ENCODE results near the gene RMND5B. TPM values are rescaled to one million over a fixed set of nuclear protein-coding genes. Genes with fewer than 3 reads are reported as not detected.
A peak's percentile ranks its signal among the peaks of the same experiment; 100 is the strongest.

Gene RMND5B
- total RNA-seq, 2 experiments from 2014 or later: 12.0 to 13.8 TPM

- CTCF ChIA-PET: interaction anchor here (1.9 kb wide), 1 partner anchor 16 kb away, joined by 6 read pairs; no protein-coding TSS in a partner anchor
- H3K36me3 Mint-ChIP-seq (ENCODE audit: low read depth): peaks cover 60% of the 10 kb centered on the region
- no peak for ATAC-seq (ENCODE audit: poor library complexity)
Measured at GRCh38 chr5:178136990-178137389, 6.2 kb downstream of the RMND5B start.

GRCh38 chr5:178137991-178138390 lies 7.2 kb downstream of the RMND5B start:
- Mint-ChIP-seq H3K27me3 (no peaks in the 10 kb centered on the region), H3K4me1 (ENCODE audit: low read depth) (peaks cover 30% of the 10 kb centered on the region), H3K4me3 (no peak overlapping the region), H3K9me3 (no peaks in the 10 kb centered on the region), H3K27ac (peak overlapping the region; percentile 32), H3K36me3 (ENCODE audit: low read depth) (peaks cover 70% of the 10 kb centered on the region)
- POLR2A ChIA-PET: interaction anchor here (1.5 to 1.7 kb wide), 2 partner anchors 16 to 17 kb away, joined by 4 read pairs; partner anchors contain the start of gene NHP2
- Histone ChIP-seq H3K36me3 (ENCODE audit: insufficient read depth, low read length) (peaks cover 32% of the 10 kb centered on the region), H3K27ac (ENCODE audit: low read depth in 1 of 2, low read length in 2 of 2) (no peak overlapping the region), H3K9me3 (ENCODE audit: control insufficient read depth in 1 of 2, insufficient read depth in 1 of 2, low read length in 2 of 2) (no peaks in the 10 kb centered on the region), H3K4me1 (ENCODE audit: insufficient read depth, low read length) (no peaks in the 10 kb centered on the region), H3K27me3 (ENCODE audit: control insufficient read depth in 1 of 2, insufficient read depth in 2 of 2, low read length in 2 of 2) (no peaks in the 10 kb centered on the region), H3K4me3 (ENCODE audit: low read length) (no peak overlapping the region)
- CTCF ChIA-PET: interaction anchor here (1.9 kb wide), 1 partner anchor 17 kb away, joined by 6 read pairs; no protein-coding TSS in a partner anchor
- ATAC-seq (ENCODE audit: poor library complexity): no peak
- intact Hi-C loops (cut with DNase I, micrococcal nuclease): no loop called here
- TF ChIP-seq CTCF (IDR thresholded peaks at IDR 0.05): no peak
- DNase-seq: no peak

More at GRCh38 chr5:178136990-178137389, 6.2 kb downstream of the RMND5B start:
- H3K4me1 ChIP-seq (ENCODE audit: insufficient read depth, low read length): peaks cover 3% of the 10 kb centered on the region
- Mint-ChIP-seq H3K9me3 (no peaks in the 10 kb centered on the region), H3K4me3 (no peak overlapping the region), H3K27me3 (no peaks in the 10 kb centered on the region), H3K27ac (no peak overlapping the region), H3K4me1 (ENCODE audit: low read depth) (peaks cover 36% of the 10 kb centered on the region)
- no peak overlapping the region for H3K27ac ChIP-seq (ENCODE audit: low read depth in 1 of 2, low read length in 2 of 2)
- no peaks in the 10 kb centered on the region for H3K9me3 ChIP-seq (ENCODE audit: control insufficient read depth in 1 of 2, insufficient read depth in 1 of 2, low read length in 2 of 2)
- intact Hi-C loops (cut with DNase I, micrococcal nuclease): no loop called here
- no peak overlapping the region for H3K4me3 ChIP-seq (ENCODE audit: low read length)
- POLR2A ChIA-PET: interaction anchor here (1.7 kb wide), 1 partner anchor 16 kb away, joined by 4 read pairs; no protein-coding TSS in a partner anchor
- no peak for TF ChIP-seq CTCF (IDR thresholded peaks at IDR 0.05)
- H3K36me3 ChIP-seq (ENCODE audit: insufficient read depth, low read length): peaks cover 22% of the 10 kb centered on the region
- no peak for DNase-seq
- no peaks in the 10 kb centered on the region for H3K27me3 ChIP-seq (ENCODE audit: control insufficient read depth in 1 of 2, insufficient read depth in 2 of 2, low read length in 2 of 2)

- ChIA-PET CTCF (interaction anchor here (1.3 kb wide), 1 partner anchor 65 kb away, joined by 4 read pairs; no protein-coding TSS in a partner anchor), POLR2A (no interaction called here)
- H3K36me3 ChIP-seq (ENCODE audit: insufficient read depth, low read length): peaks cover 44% of the 10 kb centered on the region
- no peak overlapping the region for H3K27ac Mint-ChIP-seq
- no peak overlapping the region for H3K27ac ChIP-seq (ENCODE audit: low read depth in 1 of 2, low read length in 2 of 2)
- intact Hi-C loops (cut with DNase I, micrococcal nuclease): no loop called here
- H3K4me1 Mint-ChIP-seq (ENCODE audit: low read depth): peaks cover 10% of the 10 kb centered on the region
- H3K9me3 ChIP-seq (ENCODE audit: control insufficient read depth in 1 of 2, insufficient read depth in 1 of 2, low read length in 2 of 2): no peaks in the 10 kb centered on the region
- no peak overlapping the region for H3K4me3 Mint-ChIP-seq
- no peaks in the 10 kb centered on the region for H3K27me3 Mint-ChIP-seq
- no peak overlapping the region for H3K4me3 ChIP-seq (ENCODE audit: low read length)
- peaks cover 76% of the 10 kb centered on the region for H3K36me3 Mint-ChIP-seq (ENCODE audit: low read depth)
- H3K27me3 ChIP-seq (ENCODE audit: control insufficient read depth in 1 of 2, insufficient read depth in 2 of 2, low read length in 2 of 2): no peaks in the 10 kb centered on the region
- ATAC-seq (ENCODE audit: poor library complexity) (no peak), DNase-seq (no peak)
- H3K4me1 ChIP-seq (ENCODE audit: insufficient read depth, low read length): peaks cover 6% of the 10 kb centered on the region
- no peak for TF ChIP-seq CTCF (IDR thresholded peaks at IDR 0.05)
- H3K9me3 Mint-ChIP-seq: no peaks in the 10 kb centered on the region
Measured at GRCh38 chr5:178141550-178141949, 10.7 kb downstream of the RMND5B start.

Data from CD4-positive, alpha-beta T cell (primary cell).